ENCODE measurements around the gene THSD7B.

Gene THSD7B

GRCh38 chr2:136863874-136864273, 98.5 kb downstream of the THSD7B start:
- no peak for ATAC-seq
- TF ChIP-seq TSHZ2 (CRISPR knock-in tag; IDR thresholded peaks at IDR 0.05) (no peak), CSRNP3 (CRISPR knock-in tag; IDR thresholded peaks at IDR 0.05) (no peak), POU6F1 (CRISPR knock-in tag; IDR thresholded peaks at IDR 0.05; ENCODE audit: borderline replicate concordance, low read depth) (no peak), ZNF565 (CRISPR knock-in tag; conservative IDR thresholded peaks at IDR 0.05; ENCODE audit: low read depth) (no peak), ZNF70 (CRISPR knock-in tag; IDR thresholded peaks at IDR 0.05) (no peak), ZFP3 (CRISPR knock-in tag; IDR thresholded peaks at IDR 0.05) (no peak), GLIS3 (CRISPR knock-in tag; IDR thresholded peaks at IDR 0.05) (no peak)

GRCh38 chr2:136871424-136871823, 106.1 kb downstream of the THSD7B start:
- TF ChIP-seq ZC3H10 (CRISPR knock-in tag; IDR thresholded peaks at IDR 0.05) (no peak), SNAI2 (CRISPR knock-in tag; IDR thresholded peaks at IDR 0.05) (no peak), POU6F1 (CRISPR knock-in tag; IDR thresholded peaks at IDR 0.05; ENCODE audit: borderline replicate concordance, low read depth) (no peak), CSDC2 (CRISPR knock-in tag; IDR thresholded peaks at IDR 0.05) (no peak), TOX (CRISPR knock-in tag; IDR thresholded peaks at IDR 0.05; ENCODE audit: borderline replicate concordance) (no peak), ZNF565 (CRISPR knock-in tag; conservative IDR thresholded peaks at IDR 0.05; ENCODE audit: low read depth) (no peak)
- no peak for ATAC-seq

- ATAC-seq, result peak; percentile 56; the same call in 1 of the 3 replicates
- TF ChIP-seq PATZ1 (CRISPR knock-in tag; IDR thresholded peaks at IDR 0.05; ENCODE audit: borderline replicate concordance) (no peak), GLIS3 (CRISPR knock-in tag; IDR thresholded peaks at IDR 0.05) (no peak), SNAI2 (CRISPR knock-in tag; IDR thresholded peaks at IDR 0.05) (no peak), RARB (CRISPR knock-in tag; IDR thresholded peaks at IDR 0.05) (no peak), CSRNP3 (CRISPR knock-in tag; IDR thresholded peaks at IDR 0.05) (no peak), POU6F1 (CRISPR knock-in tag; IDR thresholded peaks at IDR 0.05; ENCODE audit: borderline replicate concordance, low read depth) (no peak)
These were observed 108.9 kb downstream of the THSD7B start for GRCh38 chr2:136874258-136874657.

- TF ChIP-seq GLIS3 (CRISPR knock-in tag; IDR thresholded peaks at IDR 0.05) (no peak), BACH2 (CRISPR knock-in tag; IDR thresholded peaks at IDR 0.05; ENCODE audit: borderline replicate concordance) (no peak), ZC3H10 (CRISPR knock-in tag; IDR thresholded peaks at IDR 0.05) (no peak)
- ATAC-seq, result no peak
These were observed 125.8 kb downstream of the THSD7B start for GRCh38 chr2:136891100-136891499.

Data from SK-N-SH treated with all-trans-retinoic acid at 6 μM for 48 hours (cell line).